GM12865 (cell line): ENCODE results near the gene CTRL.
A peak's percentile ranks its signal among the peaks of the same experiment; 100 is the strongest.

Experiments used
- DNase-seq: peaks from one replicate; pipeline ENCODE4 v3.0.0; 2010; ENCODE audit warnings: low read depth
- H3K4me3 ChIP-seq: 2 replicates; pipeline ENCODE4 v1.5.1; 2011; ENCODE audit warnings: mild to moderate bottlenecking, low read depth, low read length, control low read depth
- CTCF ChIP-seq: IDR thresholded peaks from 2 replicates; pipeline ENCODE4 v1.5.1; 2011; ENCODE audit warnings: low read length, control low read depth, low read depth, inconsistent platforms; ENCODE audit not compliant: insufficient read depth; ENCODE audit errors: missing control alignments

CTRL gene

GRCh38 chr16:67971111-67971510 lies 39.4 kb upstream of the CTRL start:
- H3K4me3 ChIP-seq: no peak overlapping the region
- DNase-seq: no peak
- TF ChIP-seq CTCF: no peak

- peak overlapping the region; percentile 71 for H3K4me3 ChIP-seq
Measured at GRCh38 chr16:67969254-67970039, 37.8 kb upstream of the CTRL start.

GRCh38 chr16:67968400-67969253 lies 37.0 kb upstream of the CTRL start, which contains the start of gene SLC12A4:
Gene SLC12A4, minus strand, starts transcription at chr16:67968637. Its CDS starts 84 bp downstream, at chr16:67968553.
- peak; percentile 93 for DNase-seq
- H3K4me3 ChIP-seq: peak within 1 kb of the TSS; percentile 71
- TF ChIP-seq CTCF: no peak

More at GRCh38 chr16:67969254-67970039, 37.8 kb upstream of the CTRL start:
- TF ChIP-seq CTCF: no peak
- no peak for DNase-seq

GRCh38 chr16:67967958-67968399 lies 36.3 kb upstream of the CTRL start:
- DNase-seq: peak; percentile 43
- TF ChIP-seq CTCF: no peak
- H3K4me3 ChIP-seq: peak overlapping the region; percentile 71

- H3K4me3 ChIP-seq: peak overlapping the region; percentile 71
- TF ChIP-seq CTCF: no peak
- DNase-seq: peak; percentile 55
Measured at GRCh38 chr16:67967183-67967957, 35.7 kb upstream of the CTRL start.

- DNase-seq: no peak
- no peak for TF ChIP-seq CTCF
- peak overlapping the region; percentile 71 for H3K4me3 ChIP-seq
Measured at GRCh38 chr16:67966549-67967182, 35.0 kb upstream of the CTRL start.
